Activated CD8-positive, alpha-beta T cell treated with anti-CD3 and anti-CD28 coated beads for 36 hours (primary cell): Measurements from ENCODE around the gene HNRNPAB. TPM values are rescaled to one million over a fixed set of nuclear protein-coding genes. Genes with fewer than 3 reads are reported as not detected.
"Not testable (repeated sequence)": the region's sequence is repeated elsewhere in the genome, so short reads cannot be mapped to it uniquely, and the experiment has no call there.

ENCODE experiments used
- ATAC-seq: fragments of 200-7000 bp; cut with Tn5 transposase; one replicate; pipeline ENCODE4 v1.10.0; 2021; ENCODE audit warnings: mild to moderate bottlenecking, moderate library complexity
- CTCF ChIA-PET: fragments of 350-600 bp; sonication (Branson Sonifier 250); formaldehyde crosslinking; loops from one replicate; lab custom pipeline; 2021; ENCODE audit warnings: antibody characterized with exemption; lab: Charles Lee
- POLR2A ChIA-PET: fragments of 350-600 bp; sonication (Branson Sonifier 250); formaldehyde crosslinking; loops from one replicate; lab custom pipeline; 2021; ENCODE audit warnings: antibody characterized with exemption; lab: Charles Lee
- DNase-seq: peaks from one replicate; pipeline ENCODE4 v3.0.0-alpha.2; 2020
- H3K27ac Mint-ChIP-seq: one replicate; pipeline ENCODE4 v1.8.0; 2021; ENCODE audit warnings: mild to moderate bottlenecking, mixed read lengths
- H3K27me3 Mint-ChIP-seq: one replicate; pipeline ENCODE4 v1.8.0; 2021; ENCODE audit warnings: mixed read lengths
- H3K36me3 Mint-ChIP-seq: one replicate; pipeline ENCODE4 v1.8.0; 2021; ENCODE audit warnings: low read depth, mixed read lengths
- H3K4me1 Mint-ChIP-seq: one replicate; pipeline ENCODE4 v1.8.0; 2021; ENCODE audit warnings: low read depth, mixed read lengths
- H3K4me3 Mint-ChIP-seq: one replicate; pipeline ENCODE4 v1.8.0; 2021; ENCODE audit warnings: mild to moderate bottlenecking, moderate library complexity, mixed read lengths
- H3K9me3 Mint-ChIP-seq: one replicate; pipeline ENCODE4 v1.8.0; 2021; ENCODE audit warnings: mixed read lengths
- CTCF ChIP-seq: fragments of 200-600 bp; IDR thresholded peaks from one replicate; pipeline ENCODE4 v1.8.0; 2022; ENCODE audit warnings: antibody characterized with exemption, mild to moderate bottlenecking
- intact Hi-C: fragments of 100-400 bp; cut with micrococcal nuclease; formaldehyde crosslinking; loops from one replicate; pipeline ENCODE4 v1.10.0; 2022
- total RNA-seq, 2 experiments: library from RNA; stranded (reverse); gene quantifications; one replicate each; pipeline ENCODE4 v1.2.3, GENCODE V29; 2021

Gene HNRNPAB
- total RNA-seq, 2 experiments from 2014 or later, result 392 to 399 TPM

GRCh38 chr5:178252258-178252657, 47.9 kb downstream of the HNRNPAB start:
- TF ChIP-seq CTCF, result no peak
- DNase-seq, result no peak
- intact Hi-C loops, result no loop called here
- H3K4me1 Mint-ChIP-seq, result peaks cover 21% of the 10 kb centered on the region
- CTCF ChIA-PET, result interaction anchor here (1.3 to 7.0 kb wide), 2 partner anchors 17 to 28 kb away, joined by 4 to 40 read pairs; no protein-coding TSS in a partner anchor
- ATAC-seq, result no peak
- H3K27me3 Mint-ChIP-seq, result no peaks in the 10 kb centered on the region
- no peak overlapping the region for H3K27ac Mint-ChIP-seq
- POLR2A ChIA-PET, result interaction anchor here (0.6 to 2.0 kb wide), 2 partner anchors 39 to 53 kb away, joined by 3 to 5 read pairs; no protein-coding TSS in a partner anchor
- H3K4me3 Mint-ChIP-seq, result no peak overlapping the region
- H3K36me3 Mint-ChIP-seq, result no peaks in the 10 kb centered on the region
- no peaks in the 10 kb centered on the region for H3K9me3 Mint-ChIP-seq

- CTCF ChIA-PET, H3K27me3 Mint-ChIP-seq, DNase-seq, H3K27ac Mint-ChIP-seq, H3K36me3 Mint-ChIP-seq, intact Hi-C loops, H3K9me3 Mint-ChIP-seq, H3K4me3 Mint-ChIP-seq, POLR2A ChIA-PET, ATAC-seq: not testable (repeated sequence)
- peaks cover 15% of the 10 kb centered on the region for H3K4me1 Mint-ChIP-seq
Measured at GRCh38 chr5:178253632-178254031, 49.3 kb downstream of the HNRNPAB start.

- Mint-ChIP-seq H3K36me3 (no peaks in the 10 kb centered on the region), H3K4me3 (no peak overlapping the region), H3K9me3 (no peaks in the 10 kb centered on the region), H3K27ac (no peak overlapping the region), H3K4me1 (peaks cover 5% of the 10 kb centered on the region), H3K27me3 (no peaks in the 10 kb centered on the region)
- CTCF ChIA-PET, result interaction anchor here (1.0 kb wide), 1 partner anchor 204 kb away, joined by 3 read pairs; no protein-coding TSS in a partner anchor
- no peak for TF ChIP-seq CTCF
- DNase-seq (no peak), ATAC-seq (no peak)
- intact Hi-C loops, result no loop called here
- POLR2A ChIA-PET, result no interaction called here
Measured at GRCh38 chr5:178256746-178257145, 52.4 kb downstream of the HNRNPAB start.

- Mint-ChIP-seq H3K27me3 (no peaks in the 10 kb centered on the region), H3K27ac (no peak overlapping the region), H3K4me1 (peaks cover 5% of the 10 kb centered on the region), H3K9me3 (no peaks in the 10 kb centered on the region), H3K36me3 (no peaks in the 10 kb centered on the region), H3K4me3 (no peak overlapping the region)
- intact Hi-C loops, result no loop called here
- TF ChIP-seq CTCF, result no peak
- ChIA-PET CTCF (interaction anchor here (1.7 kb wide), 1 partner anchor 23 kb away, joined by 4 read pairs; no protein-coding TSS in a partner anchor), POLR2A (no interaction called here)
- DNase-seq (no peak), ATAC-seq (no peak)
Measured at GRCh38 chr5:178257650-178258049, 53.3 kb downstream of the HNRNPAB start.

GRCh38 chr5:178259623-178260536, 55.5 kb downstream of the HNRNPAB start:
- intact Hi-C loops, result no loop called here
- Mint-ChIP-seq H3K4me1 (peaks cover 5% of the 10 kb centered on the region), H3K27ac (no peak overlapping the region), H3K9me3 (peaks cover 5% of the 10 kb centered on the region), H3K4me3 (no peak overlapping the region), H3K27me3 (no peaks in the 10 kb centered on the region), H3K36me3 (no peaks in the 10 kb centered on the region)
- POLR2A ChIA-PET, result no interaction called here
- no peak for DNase-seq
- ATAC-seq, result no peak
- CTCF ChIA-PET, result no interaction called here
- TF ChIP-seq CTCF, result no peak

Other genes starting within 250 kb of the HNRNPAB start
- not detected for gene PROP1, start 208.3 kb upstream of the HNRNPAB start, total RNA-seq
- gene N4BP3, start 91.0 kb upstream of the HNRNPAB start, total RNA-seq, result 10 to 100 TPM; 33.2 to 33.4 TPM
- 10 to 100 TPM; 32.9 to 33.4 TPM for gene RMND5B, start 73.5 kb upstream of the HNRNPAB start, total RNA-seq
- gene NHP2, start 50.6 kb upstream of the HNRNPAB start, total RNA-seq, result 100 to 1,000 TPM; 287 to 296 TPM
- not detected for gene GMCL2, start 17.2 kb upstream of the HNRNPAB start, total RNA-seq
- 10 to 100 TPM; 60.4 to 62.1 TPM for gene PHYKPL, start 28.3 kb downstream of the HNRNPAB start, total RNA-seq